ENCODE results near the gene THAP5.
A peak's percentile ranks its signal among the peaks of the same experiment; 100 is the strongest.

The THAP5 gene, protein sequence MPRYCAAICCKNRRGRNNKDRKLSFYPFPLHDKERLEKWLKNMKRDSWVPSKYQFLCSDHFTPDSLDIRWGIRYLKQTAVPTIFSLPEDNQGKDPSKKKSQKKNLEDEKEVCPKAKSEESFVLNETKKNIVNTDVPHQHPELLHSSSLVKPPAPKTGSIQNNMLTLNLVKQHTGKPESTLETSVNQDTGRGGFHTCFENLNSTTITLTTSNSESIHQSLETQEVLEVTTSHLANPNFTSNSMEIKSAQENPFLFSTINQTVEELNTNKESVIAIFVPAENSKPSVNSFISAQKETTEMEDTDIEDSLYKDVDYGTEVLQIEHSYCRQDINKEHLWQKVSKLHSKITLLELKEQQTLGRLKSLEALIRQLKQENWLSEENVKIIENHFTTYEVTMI

DNA sequence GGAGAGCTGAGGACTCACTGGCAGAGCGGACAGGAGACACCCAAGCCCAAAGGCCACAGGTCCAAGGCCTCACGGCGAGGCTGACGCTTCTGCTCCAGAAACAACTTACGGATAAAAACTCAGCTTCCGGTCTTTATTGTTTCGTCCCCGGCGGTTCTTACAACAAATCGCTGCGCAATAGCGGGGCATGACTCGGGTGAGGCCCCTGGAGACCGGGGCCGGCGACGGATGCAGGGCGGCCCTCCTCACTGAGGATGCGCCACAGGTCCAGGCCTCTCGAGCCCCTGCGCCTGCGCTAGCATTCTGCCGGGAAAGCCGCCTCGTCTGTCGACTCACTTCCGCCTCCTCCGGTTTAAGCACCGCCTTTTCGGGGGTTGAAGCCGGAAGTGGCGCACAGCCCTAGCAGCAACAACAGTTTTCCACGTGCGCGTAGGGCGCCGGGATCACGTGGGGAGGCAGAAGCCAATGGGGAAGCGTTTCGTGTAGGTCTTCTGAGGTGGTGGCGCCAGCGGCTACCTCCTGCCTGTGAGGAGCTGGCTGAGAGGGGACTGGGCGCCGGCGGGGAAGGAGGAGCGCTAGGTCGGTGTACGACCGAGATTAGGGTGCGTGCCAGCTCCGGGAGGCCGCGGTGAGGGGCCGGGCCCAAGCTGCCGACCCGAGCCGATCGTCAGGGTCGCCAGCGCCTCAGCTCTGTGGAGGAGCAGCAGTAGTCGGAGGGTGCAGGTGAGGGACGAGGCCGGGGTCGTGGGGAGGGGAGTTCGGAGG is at the start of gene THAP5, which contains the start of gene DNAJB9:
TSS of gene THAP5 (minus strand) at position 326 of the 765 bp plus-strand sequence. CDS start at position 189, 137 bp downstream.
TSS of gene DNAJB9 (plus strand) at position 494 of the 765 bp plus-strand sequence. CDS start 1,853 bp downstream, outside the sequence.
- peak; percentile 94 to 97 for DNase-seq (ENCODE audit: low read depth in 2 of 2)

DNA sequence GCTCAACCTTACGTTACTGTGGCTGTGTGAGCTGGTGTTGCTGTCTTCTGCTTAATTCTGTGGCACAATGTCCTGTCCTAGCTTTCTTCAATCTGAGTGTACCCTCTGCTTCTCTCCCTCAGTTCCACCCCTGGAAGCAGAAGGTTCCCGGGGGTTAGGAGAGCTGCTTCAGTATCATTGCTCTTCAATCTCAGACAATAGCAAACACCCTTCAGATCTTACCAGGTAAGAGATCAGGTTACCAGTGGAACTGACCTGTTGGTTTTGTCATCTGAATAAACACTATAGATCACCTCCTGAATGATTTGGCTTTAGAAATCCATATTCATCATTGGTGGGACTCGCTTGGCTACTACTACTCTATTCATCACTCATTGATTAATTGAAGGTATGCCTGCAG is 48.5 kb upstream of the THAP5 start:
- DNase-seq (ENCODE audit: low read depth in 2 of 2), result no peak

DNA sequence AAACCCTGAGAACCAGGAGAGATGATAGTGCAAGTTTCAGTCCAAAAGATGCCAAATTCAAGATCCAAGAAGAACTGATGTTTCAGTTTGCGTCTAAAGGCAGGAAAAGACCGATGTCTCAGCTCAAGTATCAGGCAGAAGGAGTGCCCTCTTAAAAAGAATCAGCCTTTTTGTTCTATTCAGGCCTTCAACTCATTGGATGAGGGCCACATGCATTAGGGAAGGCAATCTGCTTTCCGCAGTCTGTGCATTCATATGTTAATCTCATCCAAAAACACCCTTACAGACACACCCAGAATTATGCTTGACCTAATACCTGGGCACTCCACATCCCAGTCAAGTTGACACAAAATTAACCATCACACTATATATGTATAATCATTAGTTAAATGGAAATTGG is 45.4 kb upstream of the THAP5 start:
- DNase-seq (ENCODE audit: low read depth in 2 of 2), result no peak

DNA sequence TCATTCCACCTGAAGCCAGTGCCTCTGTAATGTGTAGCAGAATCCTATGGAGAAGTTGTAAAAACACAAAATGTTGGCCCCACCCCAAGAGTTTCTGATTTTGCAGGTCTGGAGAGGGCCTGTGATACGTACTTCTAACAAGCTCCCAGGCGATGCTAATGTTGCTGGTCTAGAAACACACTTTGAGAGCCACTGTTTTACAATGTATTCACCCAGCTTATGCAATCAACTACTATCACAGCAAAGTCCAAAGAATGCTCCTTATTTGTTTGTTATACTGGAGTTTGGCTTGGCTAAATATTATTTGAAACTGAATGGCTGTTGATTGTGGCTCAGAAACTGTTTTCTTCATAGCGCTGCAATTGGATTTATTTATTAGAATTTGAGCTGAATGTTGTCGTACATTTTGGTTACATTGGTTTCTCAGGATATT is 44.5 kb upstream of the THAP5 start:
- DNase-seq (ENCODE audit: low read depth in 2 of 2), result no peak

DNA sequence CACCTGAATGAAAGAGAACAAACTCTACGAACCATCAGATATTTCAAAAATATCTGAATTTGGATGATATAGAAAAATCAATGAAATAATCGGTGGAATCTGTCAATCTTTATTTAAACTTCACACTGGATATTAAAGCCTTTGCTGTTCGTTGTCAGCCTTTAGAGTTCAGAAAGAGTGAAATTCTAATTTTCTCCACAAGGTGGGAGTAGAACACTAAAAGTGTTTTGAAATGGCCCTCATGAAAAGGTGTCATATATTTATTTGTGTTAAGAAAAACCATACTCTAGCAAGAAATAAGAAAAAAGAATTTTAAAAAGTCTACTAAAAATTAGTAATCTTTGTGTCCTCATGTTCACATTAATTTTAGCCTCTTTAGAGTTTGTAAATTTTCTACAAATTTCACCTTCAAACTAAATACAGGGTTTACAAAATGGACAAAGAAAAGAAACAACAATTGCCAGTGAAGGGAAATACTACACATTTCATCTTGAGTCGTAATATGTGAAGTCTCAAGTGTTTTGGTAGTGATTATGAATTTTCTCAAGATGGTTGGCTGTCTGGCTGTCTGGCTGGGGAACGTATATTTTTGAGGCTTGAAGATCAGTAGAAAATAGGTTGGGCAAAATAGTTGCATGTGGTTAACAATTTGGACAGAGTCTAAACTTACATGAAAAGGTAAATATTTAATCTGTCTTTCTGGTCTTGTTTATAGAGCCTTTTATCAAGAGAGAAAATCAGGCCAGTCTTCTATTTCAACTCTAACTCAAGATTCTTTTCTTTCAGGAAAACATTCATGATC is 43.8 kb upstream of the THAP5 start:
- DNase-seq (ENCODE audit: low read depth in 2 of 2), result no peak

DNA sequence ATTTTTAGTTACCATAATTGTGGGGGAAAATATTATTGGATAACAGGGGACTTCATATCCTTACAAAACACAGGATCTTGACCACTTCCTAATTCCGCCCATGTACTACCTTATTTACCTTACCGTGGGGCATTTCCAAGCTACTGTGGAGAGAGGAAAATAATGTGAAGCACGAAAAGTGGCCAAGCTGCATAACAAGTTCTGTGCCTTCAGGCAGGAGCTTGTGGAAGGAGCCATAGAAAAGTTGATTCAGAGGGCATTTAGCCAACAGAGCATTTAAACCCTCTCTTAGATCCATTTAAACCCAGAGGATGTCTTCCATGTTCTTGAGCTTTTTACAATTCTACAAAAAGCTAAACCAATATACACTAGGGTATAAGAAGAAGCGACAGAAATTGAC is 41.8 kb upstream of the THAP5 start:
- DNase-seq (ENCODE audit: low read depth in 2 of 2), result no peak

DNA sequence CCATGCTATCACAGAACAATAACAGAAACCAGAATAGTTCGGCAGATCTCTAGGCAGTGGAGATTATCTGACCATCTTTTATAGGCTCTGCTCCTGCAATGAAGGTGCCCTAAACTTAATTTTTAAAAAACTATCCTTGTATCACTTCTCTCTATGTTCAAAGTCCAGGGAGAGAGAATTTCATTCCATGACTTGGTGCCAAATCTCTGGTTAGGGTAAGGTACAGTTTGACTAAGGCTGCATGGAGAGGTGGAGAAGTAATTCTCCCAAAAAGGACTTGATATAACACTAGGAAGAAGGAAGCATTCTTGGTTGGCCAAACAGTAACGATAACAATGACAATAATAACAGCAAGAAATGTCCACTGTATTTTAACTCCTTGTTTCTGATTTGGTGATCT is 40.1 kb upstream of the THAP5 start:
- DNase-seq (ENCODE audit: low read depth in 2 of 2), result no peak

DNA sequence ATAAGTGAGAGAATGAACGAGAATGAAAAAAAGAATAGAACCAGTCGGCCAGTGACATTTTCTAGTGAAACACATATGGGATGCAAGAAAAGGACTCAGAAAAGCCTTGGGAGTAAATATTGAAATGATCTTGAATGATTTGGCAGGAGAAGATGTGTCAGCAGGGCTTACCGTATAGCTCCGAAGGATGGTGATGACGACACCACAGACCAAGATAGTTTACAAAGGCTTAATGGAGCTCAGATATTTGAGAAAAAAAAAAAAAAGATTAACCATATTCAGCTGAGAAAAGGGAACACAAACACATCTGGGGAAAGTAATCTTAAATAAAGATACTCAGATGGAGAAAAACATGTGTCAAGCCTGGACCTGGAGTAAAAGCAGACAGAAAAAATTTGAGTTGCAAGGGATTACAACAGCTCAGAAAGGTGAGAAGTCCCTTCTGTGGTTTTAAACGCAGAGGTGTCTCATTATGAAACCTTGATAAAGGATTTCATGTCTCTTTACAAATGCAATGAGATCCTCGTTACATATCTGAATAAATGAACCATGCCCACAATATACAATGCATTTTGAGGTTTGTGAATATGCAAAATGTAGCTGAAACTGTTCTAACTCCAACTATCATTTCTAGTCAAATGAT is 36.2 kb upstream of the THAP5 start:
- DNase-seq (ENCODE audit: low read depth in 2 of 2), result no peak

DNA sequence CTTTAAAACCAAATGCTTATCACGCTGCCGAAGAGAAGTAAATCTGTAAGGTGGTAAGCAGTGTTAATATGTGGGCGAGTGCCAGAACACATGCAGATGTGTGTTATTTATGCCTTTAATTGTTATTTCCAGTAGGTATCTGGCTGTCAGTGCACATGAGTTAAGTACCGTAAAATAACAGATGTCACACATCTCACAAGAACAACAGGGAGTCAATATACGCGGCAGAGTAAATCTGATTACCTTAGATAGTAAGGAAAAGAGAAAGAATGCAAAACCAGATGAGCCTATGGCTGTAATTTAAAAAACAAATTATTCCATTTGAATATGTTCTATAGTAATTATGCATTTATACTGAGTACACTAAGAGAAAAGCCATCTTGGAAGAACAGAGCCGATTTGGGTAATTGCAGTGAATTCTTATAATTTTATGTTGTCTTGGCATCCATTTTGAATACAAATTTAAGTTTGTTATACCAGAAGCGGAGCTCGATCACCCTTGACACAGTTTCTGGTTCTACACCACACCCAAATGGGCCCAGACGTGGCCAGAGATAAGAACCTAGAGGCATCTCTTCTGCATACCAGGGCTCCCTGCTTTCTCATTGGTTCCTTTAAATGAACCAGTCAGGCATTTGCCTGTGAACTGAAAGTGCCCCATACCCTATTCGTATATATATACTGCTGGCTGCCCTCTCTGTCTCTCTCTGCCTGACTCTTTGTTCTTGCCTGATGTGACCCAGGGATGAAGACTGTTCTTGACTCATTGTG is 35.0 kb upstream of the THAP5 start:
- DNase-seq (ENCODE audit: low read depth in 2 of 2), result no peak

DNA sequence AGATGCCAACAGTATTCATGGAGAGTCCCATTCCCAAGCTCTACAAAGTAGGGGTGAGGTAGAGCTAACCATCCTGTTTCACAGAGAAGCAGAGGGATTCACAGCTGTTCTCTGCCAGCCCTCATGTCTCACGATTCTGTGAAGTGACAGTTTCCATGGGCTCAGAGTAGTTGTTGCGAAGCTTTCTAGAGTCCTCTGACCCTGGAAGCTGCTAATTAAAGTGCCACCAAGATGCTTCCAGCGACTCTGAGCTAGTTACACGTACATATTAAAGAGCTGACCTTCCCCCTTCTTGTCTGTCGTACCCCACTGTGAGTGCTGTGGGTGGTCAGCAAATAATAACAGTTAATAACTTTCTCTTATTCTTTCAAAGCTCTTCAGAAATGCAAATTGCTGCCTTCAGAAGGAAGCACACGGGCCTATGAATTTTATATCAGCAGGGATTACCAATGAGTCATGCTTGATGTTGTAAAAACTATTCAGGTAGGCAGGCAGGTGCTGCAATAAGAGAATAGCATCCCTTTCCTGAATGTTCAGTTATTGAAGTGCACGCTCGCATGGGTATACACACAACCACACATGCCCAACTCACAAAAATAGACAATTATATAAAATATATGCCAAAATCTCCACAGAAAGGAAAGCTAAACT is 34.3 kb upstream of the THAP5 start:
- DNase-seq (ENCODE audit: low read depth in 2 of 2), result no peak

DNA sequence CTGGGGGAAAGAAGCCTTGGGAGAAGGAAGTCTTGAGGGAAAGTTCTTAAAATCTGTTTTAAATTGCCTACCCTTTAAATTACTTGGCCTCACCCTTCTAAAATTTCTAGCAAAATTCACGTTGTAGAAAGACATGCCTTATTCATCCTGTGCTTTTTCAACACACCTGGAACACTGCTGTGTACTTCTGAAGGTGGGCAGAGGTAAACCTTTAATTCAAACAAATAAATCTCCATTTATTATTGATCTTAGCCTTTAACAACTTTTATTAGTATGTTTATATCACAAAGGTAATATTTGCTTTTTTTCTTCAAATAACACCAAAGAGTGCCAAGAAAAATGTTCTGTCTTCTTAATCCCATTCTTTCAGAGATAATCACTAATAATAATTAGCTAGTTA is 30.9 kb upstream of the THAP5 start:
- no peak for DNase-seq (ENCODE audit: low read depth in 2 of 2)

DNA sequence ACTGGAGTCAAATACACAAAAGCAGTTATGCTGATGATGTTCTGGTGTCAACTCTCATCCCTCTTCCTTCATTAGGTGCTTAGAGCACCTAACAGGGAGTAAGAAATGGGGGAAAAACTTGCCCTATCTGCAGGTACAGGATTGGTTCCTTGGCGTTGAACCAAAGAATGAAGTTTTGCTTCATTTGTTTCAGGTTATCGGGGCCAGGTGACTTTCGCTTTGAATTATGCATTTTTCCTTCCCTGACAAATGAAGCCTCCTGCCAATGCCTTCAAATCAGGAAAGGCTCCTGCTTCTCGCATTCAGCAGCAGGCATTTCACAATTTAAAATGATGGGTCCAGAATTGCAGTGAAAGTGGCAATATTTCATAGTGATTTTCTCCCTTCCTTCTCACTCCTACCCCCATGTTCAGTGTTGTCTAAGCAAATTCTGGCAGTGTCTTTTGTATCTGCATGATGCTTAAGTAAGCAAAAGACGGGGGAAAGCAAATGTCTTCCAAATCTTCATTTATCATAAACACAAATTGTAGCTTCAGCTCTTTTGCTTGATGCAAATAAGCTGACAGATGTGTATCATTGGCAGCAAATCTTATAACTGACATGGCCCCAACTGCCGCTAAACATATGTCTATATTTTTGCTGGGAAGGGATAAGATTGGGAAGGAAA is 29.5 kb upstream of the THAP5 start:
- DNase-seq (ENCODE audit: low read depth in 2 of 2), result no peak

DNA sequence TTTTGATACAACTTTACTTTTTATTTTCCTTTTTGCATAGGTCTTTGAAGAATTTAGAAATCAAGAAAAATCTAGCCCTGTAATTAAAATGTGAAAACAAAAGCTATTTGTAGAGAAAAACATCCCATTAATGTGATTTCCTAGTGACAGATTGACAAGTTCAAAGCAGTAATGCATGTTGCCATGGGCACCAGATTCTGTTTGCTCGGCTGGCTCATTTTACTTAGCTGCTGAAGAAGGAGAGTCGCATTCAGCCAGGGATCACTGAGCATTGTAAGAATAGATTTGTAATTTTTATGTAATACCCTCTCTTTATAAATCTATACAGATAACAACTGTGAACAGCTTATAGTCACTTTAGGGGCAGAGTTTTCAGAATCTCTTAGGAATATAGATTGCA is 28.6 kb upstream of the THAP5 start:
- DNase-seq (ENCODE audit: low read depth in 2 of 2), result no peak

DNA sequence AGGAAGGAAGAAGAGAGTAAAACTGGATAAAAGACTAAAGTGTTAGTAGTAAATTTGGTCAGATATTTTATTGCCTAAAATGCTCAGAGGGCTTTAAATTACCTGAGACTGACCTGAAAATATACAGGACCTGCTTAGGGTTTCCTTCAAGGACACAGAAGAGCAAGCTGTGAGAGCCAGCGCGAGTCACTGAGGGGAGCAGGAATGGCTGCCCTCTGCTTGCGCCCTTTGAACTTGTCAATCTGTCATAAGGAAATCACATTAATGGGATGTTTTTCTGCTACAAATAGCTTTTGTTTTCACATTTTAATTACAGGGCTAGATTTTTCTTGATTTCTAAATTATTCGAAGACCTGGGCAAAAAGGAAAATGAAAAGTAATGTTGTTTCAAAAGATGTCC is 27.1 kb upstream of the THAP5 start:
- DNase-seq (ENCODE audit: low read depth in 2 of 2), result no peak

DNA sequence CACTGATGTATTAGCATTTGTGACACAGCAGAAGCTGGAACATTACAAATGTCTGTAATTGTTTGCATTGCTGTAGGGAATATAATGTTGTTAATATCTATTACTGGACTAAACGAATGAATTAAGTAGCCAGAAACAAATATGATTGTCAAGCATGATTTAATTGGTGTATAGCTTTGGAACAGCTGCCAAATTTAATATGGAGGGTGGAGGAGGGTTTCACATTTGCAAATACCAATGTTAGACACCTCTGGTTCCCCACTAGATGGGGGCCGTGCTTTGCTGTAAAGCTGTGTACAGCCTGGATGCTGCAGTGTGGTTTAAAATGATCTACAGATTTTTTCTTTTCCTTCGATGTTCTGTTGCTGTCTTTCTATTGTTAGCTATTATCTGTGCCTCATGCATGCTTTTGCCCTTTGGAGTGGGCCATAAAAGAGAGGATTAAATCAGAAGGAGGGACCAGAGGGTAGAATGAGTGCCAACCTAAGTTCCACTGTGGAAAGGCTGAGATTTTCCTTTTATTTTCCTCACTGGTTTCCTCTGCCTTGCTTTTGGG is 23.2 kb upstream of the THAP5 start:
- no peak for DNase-seq (ENCODE audit: low read depth in 2 of 2)

DNA sequence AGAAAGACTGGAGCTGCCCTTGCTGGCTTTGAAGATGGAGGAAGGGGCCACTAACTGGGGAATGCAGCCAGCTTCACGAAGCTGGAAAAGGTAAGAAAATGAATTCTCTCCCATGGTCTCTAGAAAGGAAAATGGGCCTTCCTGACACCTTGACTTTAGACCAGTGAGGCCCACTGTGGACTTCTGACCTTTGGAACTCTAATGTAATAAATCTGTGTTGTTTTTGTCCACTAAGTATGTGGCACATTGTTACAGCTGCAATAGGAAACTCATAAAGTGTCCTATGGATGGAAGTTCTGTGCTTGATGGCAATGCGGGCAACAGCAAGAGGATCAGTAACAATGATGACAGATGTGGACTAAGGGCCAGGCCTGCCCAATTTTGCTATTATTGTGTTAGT is 21.1 kb upstream of the THAP5 start:
- no peak for DNase-seq (ENCODE audit: low read depth in 2 of 2)

DNA sequence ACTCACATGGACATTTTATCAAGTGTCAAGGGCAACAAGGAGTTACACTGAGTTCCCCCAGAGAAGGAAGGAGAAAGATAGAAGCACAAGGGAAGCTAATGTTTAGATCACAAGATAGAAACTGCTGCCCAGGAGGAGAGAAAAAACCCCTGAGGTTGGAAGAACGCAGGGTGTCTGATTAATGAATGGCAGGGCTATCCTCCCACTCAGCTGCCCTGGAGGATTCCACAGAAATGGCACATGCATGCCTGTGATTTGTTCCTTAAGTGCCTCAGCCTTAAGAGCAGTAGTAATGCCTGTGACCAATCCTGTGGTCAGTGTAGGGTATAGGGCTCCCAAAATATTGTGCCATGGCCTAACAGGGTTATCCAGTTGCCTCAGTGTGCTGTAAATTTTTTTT is 20.4 kb upstream of the THAP5 start:
- DNase-seq (ENCODE audit: low read depth in 2 of 2), result no peak

DNA sequence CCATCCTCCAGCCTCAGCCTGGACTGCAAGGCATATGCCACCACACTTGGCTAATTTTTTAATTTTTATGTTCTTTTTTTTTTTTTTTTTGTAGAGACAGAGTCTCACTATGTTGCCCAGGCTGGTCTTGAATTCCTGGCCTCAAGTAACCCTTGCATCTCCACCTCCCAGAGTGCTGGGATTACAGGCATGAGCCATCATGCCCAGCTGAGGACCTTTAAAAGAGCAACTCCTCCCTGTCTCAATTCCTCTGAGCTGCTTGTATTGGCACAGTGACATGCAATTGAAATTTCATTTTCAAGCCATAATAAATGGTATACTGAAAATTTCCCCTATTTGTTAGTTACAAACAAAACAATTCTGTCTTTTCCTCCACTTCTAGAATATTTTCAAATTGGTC is 19.7 kb upstream of the THAP5 start:
- no peak for DNase-seq (ENCODE audit: low read depth in 2 of 2)

DNA sequence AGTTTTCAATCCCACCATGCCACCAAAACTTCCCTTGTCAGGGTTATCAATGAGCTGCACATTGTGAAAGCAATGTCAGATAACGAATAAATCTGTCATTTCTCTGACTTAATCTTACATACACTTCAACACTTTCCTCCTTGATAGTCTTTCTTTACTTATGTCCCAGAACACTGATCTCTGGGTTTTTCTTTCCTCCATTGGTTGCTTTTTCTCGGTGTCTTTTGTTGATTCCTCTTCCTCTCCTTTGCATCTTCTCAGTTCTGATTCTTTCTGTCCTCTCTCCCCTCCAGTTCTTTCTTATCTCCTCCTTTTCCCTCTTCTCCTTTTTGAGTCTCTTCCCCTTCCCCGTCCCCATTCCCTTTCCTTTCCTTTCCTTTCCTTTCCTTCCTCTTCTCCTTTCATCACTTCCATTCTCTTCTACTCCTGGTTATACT is 16.8 kb upstream of the THAP5 start:
- DNase-seq (ENCODE audit: low read depth in 2 of 2), result no peak

Data from stimulated activated CD4-positive, alpha-beta T cell treated with anti-CD3 and anti-CD28 coated beads, Interleukin-1b, Interleukin-23, amount 100 ng/mL, for 4 hours (primary cell).